SKM-1 treated with dmso at 0.1 percent for 144 hours (cell line): Measurements from ENCODE around the gene CD2BP2.
"Not testable (repeated sequence)": the region's sequence is repeated elsewhere in the genome, so short reads cannot be mapped to it uniquely, and the experiment has no call there.

Experiments
- DNase-seq: peaks from one replicate; lab custom pipeline; 2025; ENCODE audit not compliant: unreplicated experiment; lab: John Stamatoyannopoulos, UW

The CD2BP2 gene

DNA sequence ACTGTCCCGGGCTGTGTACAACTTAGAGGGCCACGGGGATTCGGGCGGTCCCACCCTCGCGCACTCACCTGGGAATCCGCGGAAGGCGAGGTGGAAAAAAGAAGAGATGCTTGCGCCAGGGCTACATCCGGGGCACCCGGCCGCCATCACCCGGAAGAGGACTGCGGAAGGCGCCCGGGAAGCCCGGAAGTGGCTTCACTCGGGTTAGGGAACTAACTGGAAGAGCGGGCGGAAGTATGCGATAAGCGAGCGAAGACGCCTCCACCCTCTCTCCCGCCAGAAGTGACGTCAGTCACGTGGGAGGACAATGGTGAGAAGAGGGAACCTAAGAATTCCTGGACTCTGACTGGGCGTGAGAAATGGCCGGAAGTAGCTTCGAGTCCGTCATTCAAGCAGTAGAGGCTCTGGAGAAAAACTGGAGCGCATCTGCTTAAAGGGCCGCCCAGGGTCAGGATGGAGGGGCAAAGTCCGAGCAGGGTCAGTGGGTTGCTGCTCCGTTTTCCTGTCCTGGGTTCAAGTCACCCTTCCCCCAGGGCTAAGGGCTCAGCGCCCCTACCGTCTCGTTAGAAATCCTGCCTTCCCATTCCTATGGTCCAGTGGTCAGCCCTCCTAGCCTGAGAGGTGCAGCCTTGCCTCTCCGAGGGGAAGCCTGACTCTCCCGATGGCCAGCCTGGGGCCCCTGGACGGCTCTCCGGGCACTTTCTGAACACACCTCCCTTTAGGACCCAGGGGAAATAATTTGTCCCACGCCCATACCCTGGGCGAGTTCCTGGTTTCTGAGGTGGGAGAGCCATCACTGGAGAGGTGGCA, at the start of gene CD2BP2:
TSS of gene CD2BP2 (minus strand) at position 165 of the 810 bp plus-strand sequence. CDS start 627 bp downstream, outside the sequence.
- DNase-seq, result peak; percentile 98

DNA sequence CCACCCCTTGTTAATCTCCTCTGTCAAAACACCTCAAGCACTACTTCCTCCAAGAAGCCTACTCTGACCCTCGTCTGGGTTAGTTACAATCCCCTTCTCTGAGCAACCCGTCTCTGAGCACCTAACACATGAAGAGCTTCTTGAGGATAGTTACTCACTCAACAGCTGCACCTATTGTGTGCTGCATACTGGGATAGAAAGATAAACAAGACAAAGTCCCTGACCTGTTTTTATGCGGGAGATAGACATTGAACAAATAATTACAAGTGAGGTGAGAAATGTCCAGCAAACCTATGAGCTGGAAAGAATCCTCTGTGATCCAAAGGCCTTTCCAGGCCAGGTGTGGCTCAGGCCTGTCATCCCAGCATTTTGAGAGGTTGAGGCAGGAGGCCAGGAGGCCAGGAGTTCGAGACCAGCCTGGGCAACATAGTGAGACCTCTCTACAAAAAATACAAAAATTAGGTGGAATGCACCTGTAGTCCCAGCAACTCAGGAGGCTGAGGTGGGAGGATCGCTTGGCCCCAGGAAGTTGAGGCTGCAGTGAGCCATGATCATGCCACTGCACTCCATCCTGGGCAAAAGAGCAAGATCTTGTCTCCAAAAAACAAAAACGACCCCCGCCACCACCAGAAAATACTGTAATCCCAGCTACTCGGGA, 46.8 kb upstream of the CD2BP2 start:
- no peak for DNase-seq

DNA sequence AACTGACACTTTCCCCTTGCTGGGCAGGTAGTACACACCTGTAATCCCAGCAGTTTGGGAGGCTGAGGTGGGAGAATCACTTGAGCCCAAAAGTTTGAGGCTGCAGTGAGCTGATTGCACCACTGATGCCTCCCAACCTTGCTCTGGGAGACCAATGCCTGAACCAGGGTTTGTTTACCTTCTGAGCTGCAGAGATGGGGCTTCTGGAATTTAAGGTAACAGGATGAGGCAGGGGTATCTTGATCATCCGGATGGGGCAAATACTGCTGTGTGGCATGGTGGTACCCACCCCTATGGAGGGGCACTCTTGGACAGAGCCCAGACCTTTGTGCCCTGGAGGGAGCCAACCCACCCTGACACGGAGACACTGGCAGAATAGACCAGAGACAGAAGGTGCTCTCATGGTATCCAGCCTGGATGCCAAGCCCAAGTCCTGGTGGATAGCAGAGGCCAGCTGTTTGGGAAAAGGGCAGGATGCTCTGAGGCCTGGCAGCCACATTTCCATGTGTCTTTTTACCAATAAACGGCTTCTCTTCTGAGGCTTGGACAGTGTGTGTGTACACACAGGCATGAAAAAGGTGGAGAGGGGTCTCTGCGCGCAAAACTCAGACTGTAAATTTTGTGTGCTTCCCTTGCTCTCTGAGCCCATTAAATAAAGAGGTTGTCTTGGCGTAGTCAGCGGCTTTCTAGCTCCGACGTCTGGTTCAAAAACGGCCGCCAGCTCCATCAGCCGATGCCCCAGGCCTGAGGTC, 44.5 kb upstream of the CD2BP2 start:
- DNase-seq, result no peak

DNA sequence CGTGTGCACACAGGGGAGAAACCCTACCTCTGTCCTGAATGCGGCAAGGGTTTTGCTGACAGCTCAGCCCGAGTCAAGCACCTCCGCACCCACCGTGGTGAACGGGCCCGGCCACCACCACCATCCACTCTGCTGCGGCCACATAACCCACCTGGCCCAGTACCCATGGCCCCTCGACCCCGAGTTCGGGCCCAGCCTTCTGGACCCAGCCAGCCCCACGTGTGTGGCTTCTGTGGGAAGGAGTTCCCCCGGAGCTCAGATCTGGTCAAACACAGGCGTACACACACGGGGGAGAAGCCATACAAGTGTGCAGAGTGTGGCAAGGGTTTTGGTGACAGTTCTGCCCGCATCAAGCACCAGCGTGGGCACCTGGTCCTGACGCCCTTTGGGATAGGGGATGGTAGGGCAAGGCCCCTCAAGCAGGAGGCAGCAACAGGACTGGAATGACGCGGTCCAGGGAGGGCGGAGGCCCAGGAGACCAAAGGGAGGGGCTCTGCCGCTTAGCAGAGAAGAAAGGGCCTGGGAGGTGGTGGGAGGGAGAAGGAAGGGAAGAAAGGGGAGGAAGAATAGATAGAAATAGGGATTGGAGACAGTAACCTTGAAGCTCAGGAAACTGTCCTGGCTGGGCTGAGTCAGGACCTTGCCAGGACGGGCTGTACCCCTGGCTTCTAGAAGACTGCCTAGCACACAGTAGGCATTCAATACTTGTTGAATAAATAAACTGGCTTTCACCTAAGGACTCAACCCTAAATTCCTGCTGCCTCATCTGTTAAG, 43.7 kb upstream of the CD2BP2 start:
- no peak for DNase-seq

DNA sequence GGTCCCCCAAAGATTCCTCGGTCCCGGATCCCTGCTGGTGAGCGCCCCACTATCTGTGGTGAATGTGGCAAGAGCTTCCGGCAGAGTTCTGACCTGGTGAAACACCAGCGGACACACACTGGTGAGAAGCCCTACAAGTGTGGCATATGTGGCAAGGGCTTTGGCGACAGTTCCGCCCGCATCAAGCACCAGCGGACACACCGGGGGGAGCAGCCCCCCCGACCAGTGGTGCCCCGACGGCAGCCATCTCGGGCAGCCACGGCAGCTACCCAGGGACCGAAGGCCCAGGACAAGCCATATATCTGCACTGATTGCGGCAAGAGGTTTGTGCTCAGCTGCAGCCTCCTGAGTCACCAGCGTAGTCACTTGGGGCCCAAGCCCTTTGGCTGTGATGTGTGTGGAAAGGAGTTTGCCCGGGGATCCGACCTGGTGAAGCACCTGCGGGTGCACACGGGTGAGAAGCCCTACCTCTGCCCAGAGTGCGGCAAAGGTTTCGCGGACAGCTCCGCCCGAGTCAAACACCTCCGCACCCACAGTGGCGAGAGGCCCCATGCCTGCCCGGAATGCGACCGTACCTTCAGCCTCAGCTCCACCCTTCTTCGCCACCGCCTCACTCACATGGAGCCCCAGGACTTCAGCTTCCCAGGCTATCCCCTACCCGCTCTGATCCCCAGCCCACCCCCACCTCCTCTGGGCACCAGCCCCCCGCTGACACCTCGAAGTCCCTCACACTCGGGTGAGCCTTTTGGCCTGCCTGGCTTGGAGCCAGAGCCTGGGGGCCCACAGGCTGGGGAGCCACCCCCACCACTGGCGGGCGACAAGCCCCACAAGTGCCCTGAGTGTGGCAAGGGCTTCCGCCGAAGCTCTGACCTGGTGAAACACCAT, 42.9 kb upstream of the CD2BP2 start:
- DNase-seq, result no peak

DNA sequence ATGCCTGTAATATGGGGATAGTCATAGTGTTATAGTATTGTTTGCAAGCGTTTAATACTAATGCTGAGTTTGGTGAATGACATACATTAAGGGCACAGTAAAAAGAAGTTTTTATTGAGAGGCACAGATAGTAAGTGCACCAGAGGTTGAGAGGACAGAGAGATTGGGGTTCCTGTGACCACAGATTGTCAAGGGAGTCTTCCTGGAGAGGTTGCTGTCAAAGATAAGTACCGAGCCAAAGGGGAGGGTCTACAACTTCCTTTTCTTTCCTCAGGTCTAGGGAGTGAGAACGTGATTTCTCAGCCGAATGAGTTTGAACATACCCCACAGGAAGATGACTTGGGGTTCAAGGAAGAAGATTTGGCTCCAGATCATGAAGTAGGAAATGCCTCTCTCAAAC, 41.9 kb upstream of the CD2BP2 start:
- DNase-seq, result no peak

DNA sequence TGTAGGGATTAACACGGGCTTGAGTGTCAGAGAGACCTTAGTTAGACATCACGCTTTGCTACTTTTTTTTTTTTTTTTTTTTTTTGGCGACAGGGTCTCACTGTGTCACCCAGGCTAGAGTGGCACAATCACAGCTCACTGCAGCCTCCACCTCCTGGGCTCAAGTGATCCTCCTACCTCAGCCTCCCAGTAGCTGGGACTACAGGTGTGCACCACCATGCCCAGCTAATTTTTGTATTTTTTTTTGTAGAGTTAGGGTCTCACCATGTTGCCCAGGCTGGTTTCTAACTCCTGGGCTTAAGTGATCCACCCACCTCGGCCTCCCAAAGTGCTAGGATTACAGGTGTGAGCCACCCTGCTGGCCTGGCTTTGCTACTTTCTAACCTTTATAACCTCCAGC, 41.5 kb upstream of the CD2BP2 start:
- DNase-seq, result not testable (repeated sequence)

DNA sequence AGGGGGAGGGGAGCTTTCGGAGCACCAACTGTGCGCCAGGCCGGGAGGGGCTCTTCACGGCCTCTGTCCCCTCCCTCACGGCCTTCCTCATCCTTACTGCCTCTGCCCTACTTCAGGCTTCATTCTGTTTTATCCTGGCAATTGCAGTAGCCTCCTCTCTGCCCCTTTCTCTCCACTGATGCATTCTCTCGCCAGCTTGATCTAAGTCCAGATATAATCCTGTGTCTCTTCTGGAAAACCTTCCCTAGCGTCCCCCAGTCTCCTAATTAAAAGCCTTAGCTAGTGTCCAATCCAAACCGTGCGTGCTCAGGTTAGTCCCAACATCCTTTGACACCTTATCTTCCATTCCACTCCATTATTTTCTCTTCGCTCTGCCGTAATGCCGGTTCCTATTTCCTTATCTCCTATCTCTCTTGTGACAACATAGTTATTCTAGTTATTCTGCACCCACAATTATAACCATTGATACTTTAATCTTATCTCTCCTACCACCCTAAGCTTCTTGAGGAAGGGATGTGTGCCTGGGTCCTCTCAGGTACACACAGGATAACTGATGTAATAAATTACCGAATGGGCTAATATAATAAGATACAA, 41.0 kb upstream of the CD2BP2 start:
- peak; percentile 35 for DNase-seq

DNA sequence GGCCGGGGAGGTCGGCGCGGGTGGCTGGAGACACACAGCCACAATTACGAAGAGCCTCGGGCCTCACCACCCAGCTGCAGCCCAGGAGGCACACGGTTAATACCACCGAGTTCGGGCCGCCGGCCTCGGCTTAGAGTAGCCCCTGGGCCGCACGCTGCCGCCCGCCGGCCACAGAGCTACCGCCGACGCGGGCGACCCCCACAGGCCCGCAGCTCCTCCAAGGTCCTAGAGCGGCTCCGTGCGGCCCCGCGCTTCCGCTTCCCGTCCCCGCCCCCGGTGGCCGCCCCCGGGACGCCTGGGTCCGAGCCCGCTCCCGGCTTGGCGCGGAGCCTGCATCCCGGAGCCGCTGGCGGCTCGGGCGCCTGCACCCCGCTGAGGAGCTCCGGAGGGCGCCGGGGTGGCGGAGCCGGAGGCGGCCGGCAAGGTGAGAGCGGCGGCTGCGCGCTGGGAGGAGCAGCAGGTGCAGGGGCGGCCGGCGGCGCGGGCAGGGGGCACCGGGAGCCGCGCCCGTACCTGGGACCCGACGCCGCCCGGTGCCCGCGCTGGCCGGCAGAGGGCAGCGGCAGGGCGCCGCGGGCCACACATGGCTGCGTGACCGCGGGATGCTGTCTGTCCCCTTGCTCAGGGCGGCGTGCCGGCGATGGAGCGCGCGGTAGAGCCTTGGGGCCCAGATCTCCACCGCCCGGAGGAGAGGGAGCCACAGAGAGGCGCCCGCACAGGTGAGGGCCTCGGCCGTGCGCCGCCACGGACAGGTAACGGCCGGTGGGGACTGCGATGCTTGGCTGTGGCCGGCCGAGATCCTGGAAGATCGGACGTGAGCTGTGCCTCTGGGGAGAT, 40.3 kb upstream of the CD2BP2 start, which contains the start of gene ZNF48:
TSS of gene ZNF48 (plus strand) at position 266 of the 837 bp plus-strand sequence. CDS start at position 641, 375 bp downstream.
- DNase-seq, result peak; percentile 62

DNA sequence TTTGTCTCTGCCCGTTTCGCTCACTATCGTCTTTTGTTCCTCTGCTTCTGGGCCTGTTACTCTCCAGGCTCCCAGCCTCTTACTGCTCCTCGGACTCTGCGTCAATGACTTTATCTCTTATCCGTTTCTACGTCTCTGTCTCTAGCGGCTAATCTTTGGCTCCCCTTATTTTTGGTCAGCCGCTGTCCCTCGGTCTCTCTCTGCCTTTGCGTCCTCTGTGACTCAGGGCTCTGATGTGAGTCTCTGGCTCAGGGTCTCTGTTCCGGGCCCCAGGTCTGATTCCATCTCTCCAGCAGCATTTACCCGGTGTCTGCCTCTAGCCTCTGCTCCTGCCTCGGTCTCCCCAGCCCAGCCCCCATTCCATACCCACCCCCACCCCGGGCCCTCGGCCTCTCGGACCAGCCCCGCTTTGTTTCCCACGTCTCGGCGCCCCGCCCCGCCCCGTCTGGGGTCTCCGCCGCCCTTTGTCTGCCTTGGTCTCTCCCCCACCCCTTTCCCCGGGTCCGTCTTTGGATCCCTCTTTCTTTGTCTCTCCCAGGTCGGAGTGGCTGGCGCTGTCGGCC, 39.6 kb upstream of the CD2BP2 start:
- no peak for DNase-seq

DNA sequence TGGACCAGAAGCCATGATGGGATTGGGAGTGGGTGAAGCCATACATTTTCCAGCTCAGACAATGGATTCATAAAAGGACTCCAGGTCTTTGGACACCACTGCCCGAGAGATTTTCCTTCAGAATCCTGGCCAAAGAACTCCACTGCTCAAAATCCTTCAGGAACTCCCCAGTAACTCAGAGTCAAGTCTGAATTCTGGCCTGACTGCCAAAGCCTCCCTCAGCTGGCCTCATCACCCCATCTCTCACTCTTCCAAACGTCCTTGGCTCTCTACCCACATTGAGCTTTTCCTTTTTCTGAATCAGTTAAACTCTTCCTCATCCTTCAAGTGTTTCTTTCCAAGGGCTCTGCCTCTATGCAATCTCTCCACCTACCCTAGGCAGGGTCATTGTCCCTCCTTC, 28.4 kb upstream of the CD2BP2 start:
- no peak for DNase-seq

DNA sequence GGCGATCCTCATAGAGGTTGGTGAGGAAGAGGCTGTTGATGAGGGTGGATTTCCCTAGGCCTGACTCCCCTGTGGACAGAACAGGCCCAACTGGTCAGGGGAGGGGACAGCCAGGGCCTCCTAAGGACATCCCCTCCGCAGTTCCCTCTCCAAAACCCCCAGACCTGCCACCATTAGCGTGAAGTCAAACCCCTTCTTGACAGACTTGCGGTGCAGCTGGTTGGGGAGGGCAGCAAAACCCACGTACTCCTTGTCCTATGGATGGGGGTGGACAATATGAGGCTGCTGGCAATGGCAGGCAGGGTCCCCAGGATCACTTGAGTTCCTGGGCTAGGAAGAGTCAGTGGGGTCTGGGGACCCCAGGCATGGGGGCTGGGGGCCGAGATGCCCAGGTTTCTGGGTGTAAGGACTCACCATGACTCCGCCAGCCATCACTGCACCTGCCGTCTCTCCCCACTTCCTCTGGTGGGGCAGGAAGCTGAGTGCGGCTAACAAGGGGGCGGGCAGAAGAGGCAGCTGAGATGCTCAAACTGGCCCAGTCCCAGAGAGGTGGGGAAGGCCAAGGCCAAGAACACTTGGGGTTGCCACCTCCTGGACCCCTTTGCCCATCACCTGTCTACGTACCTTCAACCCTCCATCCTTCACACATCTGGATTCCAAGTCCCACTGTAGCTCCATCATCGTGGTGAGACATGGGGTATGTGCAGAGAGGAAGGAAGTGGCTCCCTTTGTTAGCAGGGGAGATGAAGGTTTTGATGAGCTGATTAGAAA, 27.2 kb upstream of the CD2BP2 start, which contains the start of gene SEPTIN1:
TSS of gene SEPTIN1 (minus strand) at position 451 of the 771 bp plus-strand sequence. CDS start at position 432, 19 bp downstream.
- no peak for DNase-seq

DNA sequence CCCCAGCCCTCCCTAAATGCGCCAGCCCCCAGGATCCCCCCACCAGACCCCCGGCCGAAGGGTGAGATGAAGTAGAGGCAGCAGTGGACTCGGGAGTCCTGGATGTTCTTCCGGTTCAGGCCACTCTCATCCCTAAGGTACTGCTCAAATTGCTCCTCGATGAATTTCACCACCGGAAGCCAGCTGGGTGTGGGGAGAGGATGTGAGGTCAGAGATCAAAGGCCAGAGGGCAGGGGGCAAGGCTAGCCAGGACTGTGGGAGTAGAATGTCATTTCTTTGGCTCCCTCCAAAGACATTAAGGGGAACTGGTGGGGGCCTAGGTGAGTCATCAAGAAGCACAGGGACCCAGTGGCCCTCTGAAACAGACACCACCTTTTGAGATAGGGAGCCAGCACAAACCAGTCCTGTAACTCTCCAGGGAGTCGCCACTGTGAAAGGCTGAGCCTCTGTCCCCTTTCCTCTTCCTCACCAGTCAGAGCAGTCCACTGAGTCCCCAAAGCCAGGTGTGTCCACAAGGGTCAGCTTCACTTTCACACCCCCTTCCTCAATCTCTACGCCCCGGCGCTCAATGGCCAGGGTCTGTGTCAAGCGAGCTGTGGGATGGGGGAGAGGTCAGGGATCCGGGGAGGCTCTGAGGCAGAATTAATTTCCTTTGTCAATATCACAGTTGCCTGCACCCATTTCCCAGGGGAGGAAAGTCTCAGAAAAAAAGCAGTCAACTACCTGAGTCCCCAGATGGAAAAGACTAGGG, 26.4 kb upstream of the CD2BP2 start:
- DNase-seq, result no peak

DNA sequence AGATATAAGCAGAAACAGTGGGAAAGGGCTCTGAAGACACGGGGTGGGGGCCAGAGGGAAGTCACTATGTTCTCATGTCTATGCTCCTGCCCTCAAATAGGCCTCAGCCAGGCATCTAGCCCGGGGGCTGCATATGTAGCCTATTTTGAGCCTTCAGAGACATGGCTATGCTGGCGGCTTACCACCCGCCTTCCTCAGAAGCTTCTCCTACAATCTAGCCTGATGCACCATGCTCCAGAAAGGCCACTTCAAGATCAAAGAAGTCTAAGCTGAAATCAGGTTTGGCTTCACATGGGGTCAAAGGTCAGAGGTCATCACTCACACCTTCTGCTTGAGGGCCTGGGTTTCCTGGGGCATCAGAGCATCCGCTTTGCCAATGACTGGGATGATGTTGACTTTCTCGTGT, 25.7 kb upstream of the CD2BP2 start:
- DNase-seq, result no peak

DNA sequence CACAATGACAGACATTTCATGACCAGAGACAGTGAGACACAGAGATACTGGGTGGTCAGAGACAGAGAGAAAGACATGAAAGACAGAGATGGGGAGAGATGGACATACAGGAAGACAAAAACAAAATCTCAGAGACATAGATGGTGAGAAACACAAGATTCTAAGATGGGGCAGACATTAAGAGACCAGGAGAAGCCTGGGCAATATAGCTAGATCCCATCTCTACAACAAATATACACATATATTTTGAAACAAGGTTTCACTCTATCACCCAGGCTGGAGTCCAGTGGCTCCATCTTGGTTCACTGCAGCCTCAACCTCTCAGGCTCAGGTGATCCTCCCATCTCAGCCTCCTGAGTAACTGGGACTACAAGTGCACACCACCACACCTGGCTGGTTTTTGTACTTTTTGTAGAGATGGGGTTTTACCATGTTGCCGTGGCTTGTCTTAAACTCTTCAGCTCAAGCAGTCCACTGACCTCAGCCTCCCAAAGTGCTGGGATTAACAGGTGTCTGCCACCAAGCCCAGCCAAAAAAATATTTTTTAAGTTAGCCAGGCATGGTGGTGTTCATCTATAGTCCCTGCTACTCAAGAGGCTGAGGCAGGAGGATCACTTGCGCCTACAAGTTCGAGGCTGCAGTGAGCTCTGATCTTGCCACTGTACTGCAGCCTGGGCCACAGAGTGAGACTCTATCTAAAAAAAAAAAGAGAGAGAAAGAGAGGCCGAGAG, 25.1 kb upstream of the CD2BP2 start:
- DNase-seq, result no peak

DNA sequence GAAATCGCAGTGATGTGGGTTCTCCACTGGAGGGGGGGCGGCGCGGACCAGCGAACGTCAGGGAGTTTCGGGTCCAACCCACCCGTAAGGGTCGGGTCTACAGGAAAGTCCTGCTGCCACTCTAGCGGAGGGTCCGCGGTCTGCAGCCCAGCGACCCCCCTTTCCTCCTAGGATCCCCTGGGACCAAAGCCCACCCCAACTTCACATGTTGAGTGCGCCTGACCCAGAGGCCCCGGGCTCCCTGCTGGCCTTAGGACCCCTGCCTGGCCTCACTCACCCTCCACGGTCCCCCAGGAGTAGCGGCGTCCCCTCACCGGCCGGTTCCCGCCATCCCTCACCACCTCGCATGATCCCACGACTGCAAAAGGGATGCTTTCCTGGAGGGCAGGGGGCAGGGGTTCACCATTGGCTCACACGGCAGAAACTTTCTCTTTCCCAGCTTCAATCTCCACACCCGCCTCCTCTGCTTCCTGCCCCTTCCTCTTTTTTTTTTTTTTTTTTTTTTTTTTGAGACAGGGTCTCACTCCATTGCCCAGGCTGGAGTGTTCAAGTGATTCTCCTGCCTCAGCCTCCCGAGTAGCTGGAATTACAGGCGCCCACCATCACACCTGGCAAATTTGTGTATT, 24.2 kb upstream of the CD2BP2 start:
- DNase-seq, result no peak
